ENCODE results near the gene CCDC88B.

The CCDC88B gene

DNA sequence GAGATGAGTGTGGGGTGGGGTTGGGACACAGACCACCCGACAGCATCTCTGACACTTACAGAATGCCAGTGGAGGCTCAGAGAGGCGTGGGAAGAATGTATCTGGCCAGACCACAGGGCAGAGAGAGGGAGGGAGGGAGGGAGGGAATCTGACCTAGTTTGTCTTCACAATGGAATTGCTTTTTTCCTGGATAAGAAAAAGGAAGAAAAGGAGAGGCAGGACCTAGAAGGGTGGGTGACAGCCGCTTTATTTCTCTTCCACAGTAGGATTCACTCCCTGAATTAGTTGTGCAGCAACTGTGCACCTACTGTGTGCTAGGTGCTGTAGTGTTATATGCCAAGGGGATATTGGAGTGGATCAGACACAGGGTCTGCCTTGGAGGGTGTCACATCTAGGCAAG is 45.2 kb upstream of the CCDC88B start:
- DNase-seq = no peak
- TF ChIP-seq, protein P1, sequence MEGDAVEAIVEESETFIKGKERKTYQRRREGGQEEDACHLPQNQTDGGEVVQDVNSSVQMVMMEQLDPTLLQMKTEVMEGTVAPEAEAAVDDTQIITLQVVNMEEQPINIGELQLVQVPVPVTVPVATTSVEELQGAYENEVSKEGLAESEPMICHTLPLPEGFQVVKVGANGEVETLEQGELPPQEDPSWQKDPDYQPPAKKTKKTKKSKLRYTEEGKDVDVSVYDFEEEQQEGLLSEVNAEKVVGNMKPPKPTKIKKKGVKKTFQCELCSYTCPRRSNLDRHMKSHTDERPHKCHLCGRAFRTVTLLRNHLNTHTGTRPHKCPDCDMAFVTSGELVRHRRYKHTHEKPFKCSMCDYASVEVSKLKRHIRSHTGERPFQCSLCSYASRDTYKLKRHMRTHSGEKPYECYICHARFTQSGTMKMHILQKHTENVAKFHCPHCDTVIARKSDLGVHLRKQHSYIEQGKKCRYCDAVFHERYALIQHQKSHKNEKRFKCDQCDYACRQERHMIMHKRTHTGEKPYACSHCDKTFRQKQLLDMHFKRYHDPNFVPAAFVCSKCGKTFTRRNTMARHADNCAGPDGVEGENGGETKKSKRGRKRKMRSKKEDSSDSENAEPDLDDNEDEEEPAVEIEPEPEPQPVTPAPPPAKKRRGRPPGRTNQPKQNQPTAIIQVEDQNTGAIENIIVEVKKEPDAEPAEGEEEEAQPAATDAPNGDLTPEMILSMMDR (IDR thresholded peaks at IDR 0.05) = no peak
- Mint-ChIP-seq H3K9me3 (no peaks in the 10 kb centered on the region), H3K4me3 (no peak overlapping the region), H3K4me1 (peaks cover 10% of the 10 kb centered on the region), H3K27ac (no peak overlapping the region), H3K36me3 (ENCODE audit: low read depth) (no peaks in the 10 kb centered on the region), H3K27me3 (ENCODE audit: low read depth, poor library complexity) (peaks cover 93% of the 10 kb centered on the region)

DNA sequence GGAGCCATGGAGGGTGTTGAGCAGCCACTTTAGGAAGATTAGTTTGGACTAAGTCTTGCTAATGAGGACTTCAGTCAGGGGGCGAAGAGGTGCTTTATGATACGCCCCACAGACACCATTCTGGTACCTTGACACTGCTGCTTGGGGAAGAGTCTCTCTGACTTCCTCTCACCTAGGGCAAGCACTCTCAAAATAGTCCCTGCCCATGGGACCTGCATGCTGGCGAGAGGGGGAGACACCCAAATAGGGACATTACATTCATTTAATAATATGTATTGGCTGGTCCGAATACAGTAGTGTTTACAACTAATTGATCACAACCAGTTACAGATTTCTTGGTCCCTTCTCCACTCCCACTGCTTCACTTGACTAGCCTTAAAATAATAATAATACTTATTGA is 44.2 kb upstream of the CCDC88B start:
- Mint-ChIP-seq H3K36me3 (ENCODE audit: low read depth) (no peaks in the 10 kb centered on the region), H3K4me1 (peaks cover 12% of the 10 kb centered on the region), H3K27ac (no peak overlapping the region), H3K9me3 (no peaks in the 10 kb centered on the region), H3K27me3 (ENCODE audit: low read depth, poor library complexity) (peaks cover 93% of the 10 kb centered on the region), H3K4me3 (no peak overlapping the region)
- TF ChIP-seq, protein P1 (IDR thresholded peaks at IDR 0.05) = no peak
- no peak for DNase-seq

DNA sequence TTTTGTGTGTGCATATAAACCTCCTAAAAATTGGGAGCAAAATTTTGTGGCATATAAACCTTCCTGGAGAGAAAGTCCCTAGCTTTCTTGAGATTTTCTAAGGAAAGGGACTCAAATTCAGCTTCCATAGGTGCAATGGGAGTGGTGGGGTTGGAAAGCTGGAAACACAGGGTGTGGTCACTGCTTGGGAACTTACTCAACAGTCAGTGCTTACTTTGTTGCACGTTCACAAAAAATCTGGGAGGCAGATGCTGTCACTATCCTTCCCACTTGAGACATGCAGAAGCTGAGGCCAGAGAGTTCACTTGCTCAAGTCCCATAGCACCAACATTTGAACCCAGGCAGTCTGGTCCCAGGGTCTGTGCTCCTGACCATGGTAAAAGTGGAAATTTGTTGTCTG is 43.8 kb upstream of the CCDC88B start:
- H3K4me1 Mint-ChIP-seq = peaks cover 11% of the 10 kb centered on the region

DNA sequence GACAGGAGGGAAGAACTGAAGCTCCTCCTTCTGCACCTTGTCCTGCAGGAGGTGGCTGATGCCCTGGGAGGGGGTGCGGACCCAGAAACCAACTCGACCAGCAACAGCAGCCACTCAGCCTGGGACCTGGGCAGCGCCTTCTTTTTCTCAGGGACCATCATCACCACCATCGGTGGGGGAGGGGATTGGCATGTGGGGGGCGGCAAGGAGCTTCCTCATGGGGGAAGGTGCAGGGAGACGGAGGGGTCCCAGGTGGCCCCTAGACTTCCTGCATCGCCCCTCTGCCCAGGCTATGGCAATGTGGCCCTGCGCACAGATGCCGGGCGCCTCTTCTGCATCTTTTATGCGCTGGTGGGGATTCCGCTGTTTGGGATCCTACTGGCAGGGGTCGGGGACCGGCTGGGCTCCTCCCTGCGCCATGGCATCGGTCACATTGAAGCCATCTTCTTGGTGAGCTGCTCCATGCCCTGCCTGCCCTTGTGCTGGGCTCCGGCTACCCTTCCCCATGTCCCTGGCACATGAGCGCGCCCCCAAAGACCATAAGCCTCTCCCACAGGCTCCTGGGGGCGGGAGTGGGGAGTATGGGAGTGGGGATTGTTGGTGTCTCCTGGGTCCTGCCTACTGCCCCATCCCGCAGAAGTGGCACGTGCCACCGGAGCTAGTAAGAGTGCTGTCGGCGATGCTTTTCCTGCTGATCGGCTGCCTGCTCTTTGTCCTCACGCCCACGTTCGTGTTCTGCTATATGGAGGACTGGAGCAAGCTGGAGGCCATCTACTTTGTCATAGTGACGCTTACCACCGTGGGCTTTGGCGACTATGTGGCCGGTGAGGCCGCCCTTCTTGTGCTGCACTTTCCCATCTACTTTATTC is 42.9 kb upstream of the CCDC88B start:
- Mint-ChIP-seq H3K27ac (no peak overlapping the region), H3K4me1 (peaks cover 11% of the 10 kb centered on the region), H3K4me3 (no peak overlapping the region), H3K27me3 (ENCODE audit: low read depth, poor library complexity) (peaks cover 100% of the 10 kb centered on the region), H3K36me3 (ENCODE audit: low read depth) (no peaks in the 10 kb centered on the region), H3K9me3 (no peaks in the 10 kb centered on the region)
- TF ChIP-seq, protein P1 (IDR thresholded peaks at IDR 0.05) = no peak
- no peak for DNase-seq

More for the DNA sequence above, 43.8 kb upstream of the CCDC88B start:
- Mint-ChIP-seq H3K4me3 (no peak overlapping the region), H3K27me3 (ENCODE audit: low read depth, poor library complexity) (peaks cover 93% of the 10 kb centered on the region), H3K36me3 (ENCODE audit: low read depth) (no peaks in the 10 kb centered on the region), H3K27ac (no peak overlapping the region), H3K9me3 (no peaks in the 10 kb centered on the region)
- DNase-seq = no peak
- TF ChIP-seq, protein P1 (IDR thresholded peaks at IDR 0.05) = no peak

DNA sequence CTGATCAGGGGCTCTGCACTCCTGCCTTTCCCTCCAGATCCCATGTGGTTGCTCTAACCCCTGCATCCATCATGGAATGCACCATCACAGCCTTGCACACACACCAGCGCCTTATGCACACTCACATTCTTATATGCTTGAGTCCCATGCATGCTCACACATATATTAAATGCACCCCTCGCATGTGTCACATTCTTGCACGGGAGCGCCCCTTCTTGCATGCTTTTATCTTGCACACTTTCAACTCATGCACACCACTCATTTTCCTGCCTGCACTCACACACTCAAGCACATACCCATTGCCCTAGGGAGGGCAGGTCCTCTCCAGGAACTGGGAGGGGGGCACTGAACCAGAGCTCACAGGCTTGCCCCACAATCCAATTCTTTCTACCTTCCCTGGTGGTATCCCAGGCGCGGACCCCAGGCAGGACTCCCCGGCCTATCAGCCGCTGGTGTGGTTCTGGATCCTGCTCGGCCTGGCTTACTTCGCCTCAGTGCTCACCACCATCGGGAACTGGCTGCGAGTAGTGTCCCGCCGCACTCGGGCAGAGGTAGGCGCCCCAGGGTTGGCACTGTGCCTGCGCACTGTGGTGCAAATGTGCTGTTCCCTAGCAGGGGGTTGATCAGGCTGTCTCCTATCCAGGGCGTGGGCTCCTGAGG is 42.2 kb upstream of the CCDC88B start:
- Mint-ChIP-seq H3K27me3 (ENCODE audit: low read depth, poor library complexity) (peaks cover 100% of the 10 kb centered on the region), H3K9me3 (no peaks in the 10 kb centered on the region), H3K36me3 (ENCODE audit: low read depth) (no peaks in the 10 kb centered on the region), H3K4me3 (no peak overlapping the region), H3K27ac (no peak overlapping the region), H3K4me1 (peaks cover 11% of the 10 kb centered on the region)
- TF ChIP-seq, protein P1 (IDR thresholded peaks at IDR 0.05) = no peak
- DNase-seq = no peak

All from nephron progenitor cell (in vitro differentiated cells).